HuH-7.5 (cell line): ENCODE measurements around the gene LOXHD1.

Experiments
- DNase-seq: peaks from one replicate; pipeline ENCODE4 v3.0.0; 2011; ENCODE audit warnings: low spot score

LOXHD1 gene

GRCh38 chr18:46574000-46574742 lies 82.8 kb downstream of the LOXHD1 start:
- DNase-seq: no peak

GRCh38 chr18:46573156-46573555 lies 83.9 kb downstream of the LOXHD1 start:
- DNase-seq: no peak

GRCh38 chr18:46571756-46572155 lies 85.3 kb downstream of the LOXHD1 start:
- no peak for DNase-seq

- no peak for DNase-seq
Measured at GRCh38 chr18:46570666-46571065, 86.4 kb downstream of the LOXHD1 start.

GRCh38 chr18:46570134-46570533 lies 86.9 kb downstream of the LOXHD1 start:
- no peak for DNase-seq

GRCh38 chr18:46569211-46569610 lies 87.8 kb downstream of the LOXHD1 start:
- DNase-seq: no peak

- no peak for DNase-seq
Measured at GRCh38 chr18:46567196-46567595, 89.8 kb downstream of the LOXHD1 start.

GRCh38 chr18:46566111-46566510 lies 90.9 kb downstream of the LOXHD1 start:
- no peak for DNase-seq

- no peak for DNase-seq
Measured at GRCh38 chr18:46565256-46565655, 91.8 kb downstream of the LOXHD1 start.

- DNase-seq: no peak
Measured at GRCh38 chr18:46563317-46563716, 93.7 kb downstream of the LOXHD1 start.

- no peak for DNase-seq
Measured at GRCh38 chr18:46562674-46563192, 94.3 kb downstream of the LOXHD1 start.

GRCh38 chr18:46560671-46561045 lies 96.4 kb downstream of the LOXHD1 start:
- no peak for DNase-seq

- no peak for DNase-seq
Measured at GRCh38 chr18:46559946-46560670, 96.9 kb downstream of the LOXHD1 start.

- DNase-seq: no peak
Measured at GRCh38 chr18:46559296-46559695, 97.7 kb downstream of the LOXHD1 start.

- DNase-seq: no peak
Measured at GRCh38 chr18:46556590-46557206, 100.3 kb downstream of the LOXHD1 start.

- peak; percentile 28 for DNase-seq
Measured at GRCh38 chr18:46555724-46556123, 101.3 kb downstream of the LOXHD1 start.

- no peak for DNase-seq
Measured at GRCh38 chr18:46555213-46555612, 101.8 kb downstream of the LOXHD1 start.

- DNase-seq: no peak
Measured at GRCh38 chr18:46554406-46555080, 102.5 kb downstream of the LOXHD1 start.

- no peak for DNase-seq
Measured at GRCh38 chr18:46550609-46551008, 106.4 kb downstream of the LOXHD1 start.

- no peak for DNase-seq
Measured at GRCh38 chr18:46547520-46547919, 109.5 kb downstream of the LOXHD1 start.

- DNase-seq: no peak
Measured at GRCh38 chr18:46546111-46546640, 110.8 kb downstream of the LOXHD1 start.

- no peak for DNase-seq
Measured at GRCh38 chr18:46542545-46542944, 114.5 kb downstream of the LOXHD1 start.
